ENCODE measurements around the gene RAB28. TPM values are rescaled to one million over a fixed set of nuclear protein-coding genes. Genes with fewer than 3 reads are reported as not detected.

The RAB28 gene
- total RNA-seq, 2 experiments from 2014 or later = 23.0 to 30.8 TPM

GRCh38 chr4:13340672-13341071, 143.5 kb downstream of the RAB28 start:
- Histone ChIP-seq H3K79me2 (ENCODE audit: insufficient read depth, low read depth, low read length) (no peaks in the 10 kb centered on the region), H3K4me1 (ENCODE audit: insufficient read depth, low read length, poor library complexity, severe bottlenecking) (no peaks in the 10 kb centered on the region), H2AFZ (ENCODE audit: low read length) (no peak overlapping the region), H3K4me3 (ENCODE audit: low read depth, low read length, poor library complexity, severe bottlenecking) (no peak overlapping the region), H4K20me1 (ENCODE audit: insufficient read depth, low read length) (no peaks in the 10 kb centered on the region), H3K27ac (ENCODE audit: low read depth, low read length, poor library complexity, severe bottlenecking) (no peak overlapping the region), H3K9me2 (ENCODE audit: insufficient read depth, low read length) (no peaks in the 10 kb centered on the region), H3K36me3 (ENCODE audit: insufficient read depth, low read length) (no peaks in the 10 kb centered on the region), H3K9me3 (ENCODE audit: low read length) (no peaks in the 10 kb centered on the region), H3K4me2 (ENCODE audit: low read length) (no peak overlapping the region)
- ChIA-PET POLR2A (no interaction called here), CTCF (ENCODE audit: unreplicated experiment) (no interaction called here)
- DNase-seq (ENCODE audit: low spot score) = no peak
- intact Hi-C loops (cut with micrococcal nuclease; ENCODE audit: unreplicated experiment) = no loop called here
- no TSS peak for BruUV-seq (replicated peaks)
- TF ChIP-seq EZH2phosphoT487 (IDR thresholded peaks at IDR 0.05; ENCODE audit: borderline replicate concordance, low read depth, low read length) = no peak
- TF ChIP-seq, protein P1, sequence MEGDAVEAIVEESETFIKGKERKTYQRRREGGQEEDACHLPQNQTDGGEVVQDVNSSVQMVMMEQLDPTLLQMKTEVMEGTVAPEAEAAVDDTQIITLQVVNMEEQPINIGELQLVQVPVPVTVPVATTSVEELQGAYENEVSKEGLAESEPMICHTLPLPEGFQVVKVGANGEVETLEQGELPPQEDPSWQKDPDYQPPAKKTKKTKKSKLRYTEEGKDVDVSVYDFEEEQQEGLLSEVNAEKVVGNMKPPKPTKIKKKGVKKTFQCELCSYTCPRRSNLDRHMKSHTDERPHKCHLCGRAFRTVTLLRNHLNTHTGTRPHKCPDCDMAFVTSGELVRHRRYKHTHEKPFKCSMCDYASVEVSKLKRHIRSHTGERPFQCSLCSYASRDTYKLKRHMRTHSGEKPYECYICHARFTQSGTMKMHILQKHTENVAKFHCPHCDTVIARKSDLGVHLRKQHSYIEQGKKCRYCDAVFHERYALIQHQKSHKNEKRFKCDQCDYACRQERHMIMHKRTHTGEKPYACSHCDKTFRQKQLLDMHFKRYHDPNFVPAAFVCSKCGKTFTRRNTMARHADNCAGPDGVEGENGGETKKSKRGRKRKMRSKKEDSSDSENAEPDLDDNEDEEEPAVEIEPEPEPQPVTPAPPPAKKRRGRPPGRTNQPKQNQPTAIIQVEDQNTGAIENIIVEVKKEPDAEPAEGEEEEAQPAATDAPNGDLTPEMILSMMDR (conservative IDR thresholded peaks at IDR 0.05; ENCODE audit: low read length) = no peak

- H2AFZ ChIP-seq (ENCODE audit: low read length) = no peak overlapping the region
- TF ChIP-seq, protein P1 (conservative IDR thresholded peaks at IDR 0.05; ENCODE audit: low read length) = no peak
- no peak for TF ChIP-seq EZH2phosphoT487 (IDR thresholded peaks at IDR 0.05; ENCODE audit: borderline replicate concordance, low read depth, low read length)
- ChIA-PET CTCF (ENCODE audit: unreplicated experiment) (no interaction called here), POLR2A (no interaction called here)
- intact Hi-C loops (cut with micrococcal nuclease; ENCODE audit: unreplicated experiment) = no loop called here
- BruUV-seq (replicated peaks) = no TSS peak
- no peaks in the 10 kb centered on the region for H3K9me2 ChIP-seq (ENCODE audit: insufficient read depth, low read length)
- H3K4me2 ChIP-seq (ENCODE audit: low read length) = no peak overlapping the region
- H3K4me3 ChIP-seq (ENCODE audit: low read depth, low read length, poor library complexity, severe bottlenecking) = no peak overlapping the region
- H4K20me1 ChIP-seq (ENCODE audit: insufficient read depth, low read length) = no peaks in the 10 kb centered on the region
- no peaks in the 10 kb centered on the region for H3K9me3 ChIP-seq (ENCODE audit: low read length)
- no peaks in the 10 kb centered on the region for H3K36me3 ChIP-seq (ENCODE audit: insufficient read depth, low read length)
- no peak overlapping the region for H3K27ac ChIP-seq (ENCODE audit: low read depth, low read length, poor library complexity, severe bottlenecking)
- no peaks in the 10 kb centered on the region for H3K79me2 ChIP-seq (ENCODE audit: insufficient read depth, low read depth, low read length)
- DNase-seq (ENCODE audit: low spot score) = no peak
- H3K4me1 ChIP-seq (ENCODE audit: insufficient read depth, low read length, poor library complexity, severe bottlenecking) = no peaks in the 10 kb centered on the region
Observed at GRCh38 chr4:13331827-13332226, 152.3 kb downstream of the RAB28 start.

GRCh38 chr4:13329963-13330362, 154.2 kb downstream of the RAB28 start:
- Histone ChIP-seq H3K9me3 (ENCODE audit: low read length) (no peaks in the 10 kb centered on the region), H3K4me1 (ENCODE audit: insufficient read depth, low read length, poor library complexity, severe bottlenecking) (no peaks in the 10 kb centered on the region), H3K79me2 (ENCODE audit: insufficient read depth, low read depth, low read length) (no peaks in the 10 kb centered on the region), H4K20me1 (ENCODE audit: insufficient read depth, low read length) (no peaks in the 10 kb centered on the region), H3K27ac (ENCODE audit: low read depth, low read length, poor library complexity, severe bottlenecking) (no peak overlapping the region), H3K9me2 (ENCODE audit: insufficient read depth, low read length) (no peaks in the 10 kb centered on the region), H3K36me3 (ENCODE audit: insufficient read depth, low read length) (no peaks in the 10 kb centered on the region), H3K4me3 (ENCODE audit: low read depth, low read length, poor library complexity, severe bottlenecking) (no peak overlapping the region), H3K4me2 (ENCODE audit: low read length) (no peak overlapping the region), H2AFZ (ENCODE audit: low read length) (no peak overlapping the region)
- TF ChIP-seq, protein P1 (conservative IDR thresholded peaks at IDR 0.05; ENCODE audit: low read length) = no peak
- no peak for TF ChIP-seq EZH2phosphoT487 (IDR thresholded peaks at IDR 0.05; ENCODE audit: borderline replicate concordance, low read depth, low read length)
- ChIA-PET POLR2A (no interaction called here), CTCF (ENCODE audit: unreplicated experiment) (no interaction called here)
- BruUV-seq (replicated peaks) = no TSS peak
- intact Hi-C loops (cut with micrococcal nuclease; ENCODE audit: unreplicated experiment) = no loop called here
- no peak for DNase-seq (ENCODE audit: low spot score)
